Stimulated activated CD8-positive, alpha-beta memory T cell treated with anti-CD3 and anti-CD28 coated beads, Interleukin-4, amount 100 ng/mL, for 4 hours (primary cell): ENCODE measurements around the gene SPACA9.

Experiments used
- DNase-seq, 2 donors: peaks; one replicate each; pipeline ENCODE4 v3.0.0-alpha.2; 2020; ENCODE audit warnings: low read depth in 2 of 2, low spot score in 1 of 2

Gene SPACA9

GRCh38 chr9:132939169-132939568, 60.5 kb downstream of the SPACA9 start:
- DNase-seq: no peak
